Coronary artery (tissue), 2 donors: ENCODE measurements around the gene ZNF283.
A peak's percentile ranks its signal among the peaks of the same experiment; 100 is the strongest.
"Not testable (repeated sequence)": the region's sequence is repeated elsewhere in the genome, so short reads cannot be mapped to it uniquely, and the experiment has no call there.

ENCODE experiments used
- DNase-seq: peaks from one replicate; pipeline ENCODE4 v3.0.0-alpha.2; 2017; ENCODE audit warnings: low spot score
- H3K27ac ChIP-seq, 2 donors: fragments of 200-600 bp; sonication (generic); one replicate each; pipeline ENCODE4 v1.5.1; 2016 to 2019
- H3K4me3 ChIP-seq: fragments of 200-600 bp; sonication (generic); 2 replicates; pipeline ENCODE4 v1.5.1; 2016; ENCODE audit warnings: mild to moderate bottlenecking, moderate library complexity
- CTCF ChIP-seq: fragments of 200-600 bp; sonication (generic); IDR thresholded peaks from one replicate; pipeline ENCODE4 v1.5.1; 2019; ENCODE audit warnings: antibody characterized with exemption

Gene ZNF283

DNA sequence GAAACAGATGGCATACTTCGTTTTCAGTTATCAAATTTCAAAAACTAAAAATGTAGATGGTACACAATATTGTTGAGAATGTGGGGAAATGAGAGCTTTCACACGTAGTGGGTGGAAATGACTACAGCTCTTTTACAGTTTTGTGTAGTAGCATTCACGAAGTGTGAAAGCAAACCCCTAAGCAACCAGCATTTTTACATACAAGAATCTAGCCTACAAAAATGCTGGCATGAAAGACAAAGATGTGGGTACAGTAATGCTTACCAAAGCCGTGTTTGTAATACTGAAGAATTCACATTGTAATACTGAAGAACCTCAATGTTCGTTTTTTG lies 6.3 kb upstream of the ZNF283 start:
- DNase-seq = no peak
- peak overlapping the region; percentile 74 for H3K4me3 ChIP-seq
- no peak for TF ChIP-seq CTCF
- no peak overlapping the region for H3K27ac ChIP-seq

DNA sequence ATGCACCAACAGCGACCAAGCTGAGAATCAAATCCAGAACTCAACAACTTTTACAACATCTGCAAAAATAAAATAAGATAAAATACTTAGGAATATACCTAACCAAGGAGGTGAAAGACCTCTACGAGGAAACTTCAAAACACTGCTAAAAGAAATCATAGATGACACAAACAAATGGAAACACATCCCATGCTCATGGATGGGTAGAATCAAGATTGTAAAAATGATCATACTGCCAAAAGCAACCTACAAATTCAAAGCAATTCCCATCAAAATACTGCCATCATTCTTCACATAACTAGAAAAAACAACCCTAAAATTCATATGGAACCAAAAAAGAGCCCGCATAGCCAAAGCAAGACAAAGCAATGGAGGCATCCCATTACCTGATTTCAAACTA lies 3.3 kb upstream of the ZNF283 start:
- not testable (repeated sequence) for H3K27ac ChIP-seq, H3K4me3 ChIP-seq, DNase-seq

DNA sequence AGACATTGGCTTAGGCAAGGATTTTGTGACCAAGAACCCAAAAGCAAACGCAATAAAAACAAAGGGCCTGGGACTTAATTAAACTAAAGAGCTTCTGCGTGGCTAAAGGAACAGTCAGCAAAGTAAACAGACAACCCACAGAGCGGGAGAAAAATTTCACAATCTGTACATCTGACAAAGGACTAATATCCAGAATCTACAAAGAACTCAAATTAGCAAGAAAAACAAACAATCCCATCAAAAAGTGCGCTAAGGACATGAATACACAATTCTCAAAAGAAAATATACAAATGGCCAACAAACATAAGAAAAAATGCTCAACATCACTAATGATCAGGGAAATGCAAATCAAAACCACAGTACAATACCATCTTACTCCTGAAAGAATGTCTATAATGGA lies 2.5 kb upstream of the ZNF283 start:
- H3K27ac ChIP-seq, DNase-seq, H3K4me3 ChIP-seq: not testable (repeated sequence)

DNA sequence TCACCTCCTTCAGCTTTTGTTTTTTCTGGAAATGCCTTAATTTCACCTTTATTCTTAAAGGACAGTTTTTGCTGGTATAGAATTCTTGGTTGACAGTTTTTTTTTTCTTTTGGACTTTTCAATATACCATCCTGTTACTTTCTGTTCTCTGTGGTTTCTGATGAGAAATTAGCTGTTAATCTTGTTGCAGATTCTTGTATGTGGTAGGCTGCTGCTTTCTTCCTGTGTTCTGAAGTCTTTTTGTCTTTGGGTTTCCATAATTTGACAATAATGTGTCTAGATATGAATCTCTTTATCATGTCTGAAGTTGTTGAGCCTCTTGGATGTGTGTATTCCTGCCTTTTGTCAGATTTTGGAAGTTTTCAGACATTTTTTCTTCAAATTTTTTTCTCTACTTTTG lies 12.0 kb downstream of the ZNF283 start:
- no peak for DNase-seq
- Histone ChIP-seq H3K4me3 (no peak overlapping the region), H3K27ac (no peak overlapping the region)
- no peak for TF ChIP-seq CTCF

- DNase-seq = no peak
- Histone ChIP-seq H3K4me3 (no peak overlapping the region), H3K27ac (no peak overlapping the region)
- TF ChIP-seq CTCF = no peak
Measured at GRCh38 chr19:43842007-43842406, 14.9 kb downstream of the ZNF283 start.

GRCh38 chr19:43847246-43847645 lies 20.1 kb downstream of the ZNF283 start:
- TF ChIP-seq CTCF = no peak

GRCh38 chr19:43847884-43848283 lies 20.8 kb downstream of the ZNF283 start:
- Histone ChIP-seq H3K4me3 (peak overlapping the region; percentile 14), H3K27ac (no peak overlapping the region)
- DNase-seq = no peak
- no peak for TF ChIP-seq CTCF

More at GRCh38 chr19:43847246-43847645, 20.1 kb downstream of the ZNF283 start:
- no peak for DNase-seq
- Histone ChIP-seq H3K27ac (no peak overlapping the region), H3K4me3 (peak overlapping the region; percentile 14)

DNA sequence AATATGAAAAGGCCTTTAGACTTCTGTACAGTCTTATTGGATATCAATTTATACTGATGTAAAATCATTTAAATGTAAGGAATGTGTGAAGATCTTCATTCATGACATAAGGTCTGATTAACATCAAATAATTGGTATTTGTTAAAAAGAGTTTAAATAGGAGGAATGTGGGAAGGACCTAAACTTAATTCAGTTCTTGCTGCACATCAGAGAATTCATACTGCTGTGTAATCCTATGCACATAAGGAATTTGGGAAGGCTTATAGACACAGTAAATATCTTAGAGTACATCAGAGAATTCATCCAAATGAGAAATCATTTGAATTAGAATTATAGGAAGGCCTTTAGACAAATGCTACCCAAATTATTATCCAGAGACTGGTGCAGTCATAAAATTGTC lies 21.7 kb downstream of the ZNF283 start:
- DNase-seq = no peak
- TF ChIP-seq CTCF = no peak

More for the DNA sequence above, 21.7 kb downstream of the ZNF283 start:
- Histone ChIP-seq H3K27ac (no peak overlapping the region), H3K4me3 (no peak overlapping the region)
